AG09319 (cell line): ENCODE data around the gene FAM177B.

ENCODE experiments used
- DNase-seq: peaks from one replicate; pipeline ENCODE4 v3.0.0-alpha.2; 2010; ENCODE audit warnings: low read depth; ENCODE audit errors: extremely low read depth
- TF ChIP-seq, protein P1 (sequence below): IDR thresholded peaks from 2 replicates; pipeline ENCODE4 v1.5.1; 2011; ENCODE audit warnings: low read depth, mild to moderate bottlenecking, inconsistent platforms, low read length, moderate library complexity

FAM177B gene

DNA sequence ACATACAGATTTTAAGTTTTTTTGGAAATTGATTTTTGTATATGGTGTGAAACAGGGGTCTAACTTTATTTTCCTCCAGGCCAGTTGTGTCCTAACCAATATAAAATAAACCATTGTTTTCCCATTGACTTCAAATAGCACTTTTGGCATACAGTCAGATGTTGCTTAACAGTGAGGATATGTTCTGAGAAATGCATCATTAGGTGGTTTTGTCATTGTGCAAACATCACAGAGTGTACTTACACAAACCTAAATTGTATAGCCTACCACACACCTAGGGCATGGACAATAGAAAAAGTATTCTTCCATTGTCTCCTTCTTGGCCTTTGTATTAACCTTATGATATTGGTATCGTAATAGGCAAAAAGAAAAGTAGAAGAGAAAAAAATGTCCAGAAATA is 40.5 kb downstream of the FAM177B start:
- no peak for DNase-seq
- TF ChIP-seq, protein P1, sequence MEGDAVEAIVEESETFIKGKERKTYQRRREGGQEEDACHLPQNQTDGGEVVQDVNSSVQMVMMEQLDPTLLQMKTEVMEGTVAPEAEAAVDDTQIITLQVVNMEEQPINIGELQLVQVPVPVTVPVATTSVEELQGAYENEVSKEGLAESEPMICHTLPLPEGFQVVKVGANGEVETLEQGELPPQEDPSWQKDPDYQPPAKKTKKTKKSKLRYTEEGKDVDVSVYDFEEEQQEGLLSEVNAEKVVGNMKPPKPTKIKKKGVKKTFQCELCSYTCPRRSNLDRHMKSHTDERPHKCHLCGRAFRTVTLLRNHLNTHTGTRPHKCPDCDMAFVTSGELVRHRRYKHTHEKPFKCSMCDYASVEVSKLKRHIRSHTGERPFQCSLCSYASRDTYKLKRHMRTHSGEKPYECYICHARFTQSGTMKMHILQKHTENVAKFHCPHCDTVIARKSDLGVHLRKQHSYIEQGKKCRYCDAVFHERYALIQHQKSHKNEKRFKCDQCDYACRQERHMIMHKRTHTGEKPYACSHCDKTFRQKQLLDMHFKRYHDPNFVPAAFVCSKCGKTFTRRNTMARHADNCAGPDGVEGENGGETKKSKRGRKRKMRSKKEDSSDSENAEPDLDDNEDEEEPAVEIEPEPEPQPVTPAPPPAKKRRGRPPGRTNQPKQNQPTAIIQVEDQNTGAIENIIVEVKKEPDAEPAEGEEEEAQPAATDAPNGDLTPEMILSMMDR, result no peak

DNA sequence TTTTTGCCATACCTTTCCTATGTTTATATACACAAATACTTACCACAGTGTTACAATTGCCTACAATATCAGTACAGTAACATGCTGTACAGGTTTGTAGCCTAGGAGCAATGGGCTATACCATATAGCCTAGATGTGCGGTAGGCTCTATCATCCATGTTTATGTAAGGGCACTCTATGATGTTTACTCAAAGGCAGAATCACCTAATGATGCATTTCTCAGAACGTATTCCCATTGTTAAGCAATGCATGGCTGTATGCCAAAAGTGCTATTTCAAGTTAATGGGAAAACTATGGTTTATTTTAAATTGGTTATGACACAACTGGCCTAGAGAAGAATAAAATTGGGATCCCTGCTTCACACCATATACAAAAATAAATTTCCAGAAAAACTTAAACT is 41.0 kb downstream of the FAM177B start:
- TF ChIP-seq, protein P1, result no peak
- DNase-seq, result no peak

DNA sequence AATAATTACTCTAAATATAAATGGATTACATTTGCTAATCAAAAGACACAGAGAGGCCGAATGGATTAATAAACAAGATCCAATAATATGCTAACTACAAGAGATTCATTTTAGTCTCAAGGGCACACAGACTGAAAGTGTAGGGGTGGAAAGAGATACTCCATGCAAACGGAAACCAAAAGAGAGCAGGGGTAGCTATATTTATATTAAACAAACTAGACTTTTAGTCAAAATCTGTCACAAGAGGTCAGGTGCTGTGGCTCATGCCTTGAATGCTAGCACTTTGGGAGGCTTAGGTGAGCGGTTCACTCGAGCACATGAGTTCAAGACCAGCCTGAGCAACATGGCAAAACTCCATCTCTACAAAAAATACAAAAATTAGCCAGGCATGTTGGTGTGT is 44.2 kb downstream of the FAM177B start:
- TF ChIP-seq, protein P1, result no peak
- DNase-seq, result no peak

DNA sequence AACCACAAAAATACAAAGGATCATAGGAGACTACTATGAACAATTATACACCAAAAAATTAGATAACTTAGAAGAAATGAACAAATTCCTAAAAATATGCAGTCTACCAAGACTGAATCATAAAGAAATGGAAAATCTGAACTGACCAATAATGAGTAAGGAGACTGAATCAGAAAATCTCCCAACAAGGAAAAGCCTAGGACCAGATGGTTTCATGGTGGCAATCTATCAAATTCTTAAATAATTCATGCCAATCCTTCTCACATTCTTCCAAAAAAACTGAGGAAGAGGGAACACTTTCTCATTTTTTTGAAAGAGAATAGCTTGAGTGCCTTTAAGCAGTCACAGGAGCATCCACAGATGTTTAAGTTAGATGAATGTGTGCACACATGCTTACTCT is 46.0 kb downstream of the FAM177B start:
- DNase-seq, result no peak
- TF ChIP-seq, protein P1, result no peak

DNA sequence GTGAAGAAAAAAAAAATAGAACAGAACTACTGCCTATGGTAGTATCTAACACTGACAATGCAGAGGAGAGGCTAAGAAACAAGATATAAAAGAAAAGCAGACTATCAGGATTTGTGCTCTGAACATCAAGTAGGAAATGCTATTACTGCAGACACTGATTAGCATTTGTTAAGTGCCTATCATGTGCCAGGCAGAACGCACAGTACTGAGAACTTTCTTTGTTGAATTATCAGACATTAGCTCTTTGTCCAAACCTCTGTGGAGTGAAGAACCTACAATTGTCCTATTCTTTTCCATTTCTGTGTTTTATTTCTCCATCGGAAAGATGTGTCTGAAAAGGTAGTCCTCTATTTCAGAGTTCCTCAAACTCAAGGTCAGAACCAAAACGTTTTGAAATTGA is 47.4 kb downstream of the FAM177B start:
- no peak for DNase-seq
- TF ChIP-seq, protein P1, result no peak

DNA sequence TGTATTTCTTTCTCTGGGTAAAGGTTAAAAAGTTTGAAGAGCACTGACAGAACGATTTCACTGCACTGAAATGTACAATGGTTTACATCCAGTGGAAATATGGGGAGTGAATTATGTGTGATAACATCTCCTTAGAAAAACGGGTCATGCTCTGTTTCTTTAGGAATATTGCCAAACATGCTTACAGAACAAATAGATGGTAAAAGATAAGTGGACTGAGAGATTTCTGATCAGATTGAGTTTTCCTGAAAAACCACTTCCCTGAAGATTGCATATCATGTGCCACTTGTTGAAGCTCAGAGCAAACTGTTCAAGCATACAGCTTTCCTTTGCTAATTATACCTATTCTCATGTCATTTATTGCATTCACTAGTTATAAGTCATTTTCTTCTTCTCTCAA is 47.9 kb downstream of the FAM177B start:
- TF ChIP-seq, protein P1, result no peak
- DNase-seq, result no peak

DNA sequence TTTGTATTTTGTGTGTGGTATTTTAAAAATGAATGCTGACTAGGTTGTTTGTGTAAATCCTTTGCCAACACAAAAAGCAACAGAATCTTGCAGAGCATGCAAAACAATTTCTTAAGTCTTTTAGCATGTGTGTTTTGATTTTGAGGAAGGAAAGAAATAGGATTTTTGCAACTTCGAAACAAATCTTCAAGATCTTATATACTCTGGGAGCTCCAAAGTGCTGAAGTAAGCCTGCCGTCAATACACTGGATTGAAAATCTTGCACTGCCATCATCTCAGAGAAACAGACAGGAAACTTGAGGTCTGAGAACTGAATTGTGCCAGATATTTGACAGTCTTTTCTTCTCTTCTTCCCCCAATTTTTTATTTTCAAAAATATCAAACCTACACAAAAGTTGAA is 48.5 kb downstream of the FAM177B start:
- TF ChIP-seq, protein P1, result no peak
- DNase-seq, result no peak
